Chondrocyte (in vitro differentiated cells): ENCODE data around the gene ATP10A. TPM values are rescaled to one million over a fixed set of nuclear protein-coding genes. Genes with fewer than 3 reads are reported as not detected.

Source experiments
- DNase-seq: peaks from one replicate; pipeline ENCODE4 v3.0.0; 2021; ENCODE audit warnings: mixed read lengths, low spot score
- H3K27ac Mint-ChIP-seq: one replicate; pipeline ENCODE4 v1.8.0; 2021; ENCODE audit warnings: mild to moderate bottlenecking, moderate library complexity, mixed read lengths; ENCODE audit not compliant: unreplicated experiment
- H3K27me3 Mint-ChIP-seq: 2 replicates; pipeline ENCODE4 v1.8.0; 2021; ENCODE audit warnings: low read depth, mixed read lengths
- H3K36me3 Mint-ChIP-seq: 2 replicates; pipeline ENCODE4 v1.8.0; 2021; ENCODE audit warnings: low read depth, mixed read lengths
- H3K4me1 Mint-ChIP-seq: 2 replicates; pipeline ENCODE4 v1.8.0; 2021; ENCODE audit warnings: low read depth, mild to moderate bottlenecking, mixed read lengths
- H3K4me3 Mint-ChIP-seq: one replicate; pipeline ENCODE4 v1.8.0; 2021; ENCODE audit warnings: mild to moderate bottlenecking, moderate library complexity, mixed read lengths; ENCODE audit not compliant: unreplicated experiment
- H3K9me3 Mint-ChIP-seq: 2 replicates; pipeline ENCODE4 v1.8.0; 2021; ENCODE audit warnings: low read depth, mixed read lengths
- total RNA-seq: library from RNA; stranded (reverse); gene quantifications from 3 replicates; pipeline ENCODE4 v1.2.1, GENCODE V29; 2021
- TF ChIP-seq, protein P1 (sequence below): fragments of 200-600 bp; sonication (generic); IDR thresholded peaks from 2 replicates; pipeline ENCODE4 v1.5.0; 2021; ENCODE audit warnings: antibody characterized with exemption, mild to moderate bottlenecking, moderate library complexity

Gene ATP10A
- total RNA-seq, 1 donor from 2014 or later: 163 TPM

DNA sequence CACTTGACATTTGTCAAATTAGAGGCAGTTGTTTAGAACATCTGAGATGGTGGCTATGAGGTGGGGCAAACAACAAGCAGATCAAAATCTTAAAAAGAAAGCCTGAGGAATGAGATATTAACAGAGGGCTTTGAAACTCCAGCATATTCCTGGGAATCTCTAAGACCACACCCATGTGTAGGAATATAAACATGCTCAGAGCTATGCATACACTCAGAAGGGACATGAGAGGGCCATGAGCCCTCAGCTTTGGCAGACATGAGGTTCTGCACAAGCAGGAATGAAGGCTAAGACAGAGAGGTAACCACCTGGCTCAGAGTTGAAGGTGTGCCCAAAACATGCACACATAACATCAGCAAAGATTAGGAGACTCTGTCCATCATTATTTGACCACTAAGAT is 37.9 kb downstream of the ATP10A start:
- Mint-ChIP-seq H3K9me3 (peaks cover 13% of the 10 kb centered on the region), H3K36me3 (peaks cover 23% of the 10 kb centered on the region), H3K4me3 (no peak overlapping the region), H3K4me1 (peaks cover 91% of the 10 kb centered on the region), H3K27ac (peak overlapping the region; percentile 85), H3K27me3 (no peaks in the 10 kb centered on the region)
- no peak for DNase-seq
- TF ChIP-seq, protein P1, sequence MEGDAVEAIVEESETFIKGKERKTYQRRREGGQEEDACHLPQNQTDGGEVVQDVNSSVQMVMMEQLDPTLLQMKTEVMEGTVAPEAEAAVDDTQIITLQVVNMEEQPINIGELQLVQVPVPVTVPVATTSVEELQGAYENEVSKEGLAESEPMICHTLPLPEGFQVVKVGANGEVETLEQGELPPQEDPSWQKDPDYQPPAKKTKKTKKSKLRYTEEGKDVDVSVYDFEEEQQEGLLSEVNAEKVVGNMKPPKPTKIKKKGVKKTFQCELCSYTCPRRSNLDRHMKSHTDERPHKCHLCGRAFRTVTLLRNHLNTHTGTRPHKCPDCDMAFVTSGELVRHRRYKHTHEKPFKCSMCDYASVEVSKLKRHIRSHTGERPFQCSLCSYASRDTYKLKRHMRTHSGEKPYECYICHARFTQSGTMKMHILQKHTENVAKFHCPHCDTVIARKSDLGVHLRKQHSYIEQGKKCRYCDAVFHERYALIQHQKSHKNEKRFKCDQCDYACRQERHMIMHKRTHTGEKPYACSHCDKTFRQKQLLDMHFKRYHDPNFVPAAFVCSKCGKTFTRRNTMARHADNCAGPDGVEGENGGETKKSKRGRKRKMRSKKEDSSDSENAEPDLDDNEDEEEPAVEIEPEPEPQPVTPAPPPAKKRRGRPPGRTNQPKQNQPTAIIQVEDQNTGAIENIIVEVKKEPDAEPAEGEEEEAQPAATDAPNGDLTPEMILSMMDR: no peak

DNA sequence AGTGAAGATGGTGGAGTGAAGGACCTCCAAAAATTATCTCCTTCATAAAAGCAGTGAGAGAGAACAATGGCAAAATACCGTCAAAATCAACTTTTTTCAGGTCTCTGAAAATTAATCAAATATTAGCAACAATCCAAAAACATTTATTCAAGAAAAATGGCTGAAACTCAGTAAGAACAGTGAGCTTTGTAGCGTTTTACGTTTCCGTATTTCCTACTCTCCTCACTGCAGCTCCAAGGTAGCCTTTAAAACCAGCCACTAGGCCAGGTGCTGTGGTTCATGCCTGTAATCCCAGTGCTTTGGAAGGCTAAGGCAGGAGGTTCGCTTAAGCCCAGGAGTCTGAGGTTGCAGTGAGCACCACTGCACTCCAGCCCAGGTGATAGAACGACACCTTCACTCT is 38.5 kb downstream of the ATP10A start:
- TF ChIP-seq, protein P1: no peak
- Mint-ChIP-seq H3K4me3 (no peak overlapping the region), H3K36me3 (peaks cover 24% of the 10 kb centered on the region), H3K4me1 (peaks cover 89% of the 10 kb centered on the region), H3K27ac (peak overlapping the region; percentile 85), H3K27me3 (no peaks in the 10 kb centered on the region), H3K9me3 (peaks cover 13% of the 10 kb centered on the region)
- DNase-seq: no peak

DNA sequence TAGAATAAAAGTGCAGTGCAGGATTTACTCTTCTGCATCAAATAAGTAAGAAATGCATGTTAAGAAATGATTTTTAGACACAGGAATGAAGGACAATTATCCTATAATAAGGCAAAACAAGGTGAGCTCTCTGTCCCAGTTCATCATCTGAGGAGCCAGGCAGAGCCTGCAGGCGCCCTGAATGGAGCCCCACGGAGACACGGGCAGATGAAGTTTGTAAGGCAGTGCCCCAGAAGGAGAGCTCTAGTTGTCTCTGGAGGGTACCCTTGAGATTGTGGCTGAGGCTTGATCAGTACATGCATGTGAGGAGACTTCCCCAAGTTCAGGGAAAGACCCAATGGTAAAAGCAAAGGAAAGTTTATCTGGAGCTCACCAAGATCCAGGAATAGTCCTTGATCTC is 50.3 kb downstream of the ATP10A start:
- Mint-ChIP-seq H3K36me3 (peaks cover 9% of the 10 kb centered on the region), H3K4me3 (no peak overlapping the region), H3K4me1 (peaks cover 93% of the 10 kb centered on the region), H3K9me3 (no peaks in the 10 kb centered on the region), H3K27me3 (no peaks in the 10 kb centered on the region), H3K27ac (peak overlapping the region; percentile 50)
- TF ChIP-seq, protein P1: no peak
- no peak for DNase-seq

DNA sequence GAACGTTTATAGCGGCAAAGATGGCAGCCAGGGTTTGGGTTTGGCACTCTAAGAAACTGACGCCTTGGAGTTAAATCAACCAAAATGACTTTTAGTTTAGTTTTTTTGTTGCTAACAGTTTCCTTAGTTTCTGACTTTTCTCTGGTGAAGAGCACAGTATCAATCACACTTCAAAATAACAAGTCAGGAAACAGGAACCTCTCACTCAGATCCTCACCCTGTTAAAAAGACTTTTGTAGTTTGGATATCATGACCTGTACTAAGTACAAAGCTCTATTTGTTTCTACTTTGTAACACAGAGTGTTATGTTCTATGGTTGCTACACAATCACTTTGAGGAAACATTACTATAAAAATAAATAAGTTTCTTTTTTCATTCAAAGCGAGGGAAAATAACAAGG is 51.1 kb downstream of the ATP10A start:
- Mint-ChIP-seq H3K9me3 (no peaks in the 10 kb centered on the region), H3K27ac (peak overlapping the region; percentile 50), H3K36me3 (peaks cover 9% of the 10 kb centered on the region), H3K27me3 (no peaks in the 10 kb centered on the region), H3K4me1 (peaks cover 93% of the 10 kb centered on the region), H3K4me3 (no peak overlapping the region)
- no peak for DNase-seq
- TF ChIP-seq, protein P1: no peak

DNA sequence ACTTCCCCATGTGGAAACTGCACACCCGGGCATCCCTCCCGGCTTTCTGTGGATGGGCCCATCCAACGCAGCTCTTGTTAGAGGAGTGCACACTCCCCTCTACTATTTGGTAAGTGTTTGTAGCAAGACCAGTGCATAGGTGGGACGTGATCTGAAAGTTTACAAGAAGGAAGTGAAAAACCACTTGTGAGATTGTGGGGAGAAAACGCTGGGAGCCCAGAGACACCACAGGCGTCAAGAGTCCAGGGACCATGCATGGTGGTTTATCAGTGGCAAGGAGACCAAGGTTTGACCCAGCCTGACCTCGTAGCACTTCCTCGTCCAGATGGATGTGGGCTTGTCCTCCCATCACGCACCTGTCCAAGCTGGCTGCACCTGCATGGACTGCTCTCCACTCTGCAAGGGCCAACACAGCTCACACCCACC is 51.6 kb downstream of the ATP10A start:
- Mint-ChIP-seq H3K4me1 (peaks cover 87% of the 10 kb centered on the region), H3K27me3 (no peaks in the 10 kb centered on the region), H3K9me3 (no peaks in the 10 kb centered on the region), H3K27ac (peak overlapping the region; percentile 86), H3K4me3 (no peak overlapping the region), H3K36me3 (peaks cover 11% of the 10 kb centered on the region)
- TF ChIP-seq, protein P1: no peak
- no peak for DNase-seq
